Stimulated activated CD8-positive, alpha-beta memory T cell treated with anti-CD3 and anti-CD28 coated beads, Interleukin-2, amount 100 ng/mL, for 1 hour (primary cell): ENCODE measurements around the gene CCR2.
"Not testable (repeated sequence)": the region's sequence is repeated elsewhere in the genome, so short reads cannot be mapped to it uniquely, and the experiment has no call there.

Experiments
- DNase-seq, 2 donors: peaks; one replicate each; pipeline ENCODE4 v3.0.0-alpha.2; 2020; ENCODE audit warnings: low read depth in 2 of 2

Gene CCR2

GRCh38 chr3:46380471-46381221 lies 26.7 kb downstream of the CCR2 start:
- DNase-seq: no peak

GRCh38 chr3:46381625-46382024 lies 27.7 kb downstream of the CCR2 start:
- no peak for DNase-seq

GRCh38 chr3:46383211-46383950 lies 29.5 kb downstream of the CCR2 start:
- DNase-seq: no peak

- DNase-seq: no peak
Observed at GRCh38 chr3:46383951-46384330, 30.0 kb downstream of the CCR2 start.

GRCh38 chr3:46386205-46386604 lies 32.3 kb downstream of the CCR2 start:
- no peak for DNase-seq

GRCh38 chr3:46388847-46389246 lies 34.9 kb downstream of the CCR2 start:
- not testable (repeated sequence) for DNase-seq

- no peak for DNase-seq
Observed at GRCh38 chr3:46389306-46389705, 35.4 kb downstream of the CCR2 start.

GRCh38 chr3:46391526-46391925 lies 37.6 kb downstream of the CCR2 start:
- DNase-seq: not testable (repeated sequence)

GRCh38 chr3:46393011-46393410 lies 39.1 kb downstream of the CCR2 start:
- no peak for DNase-seq

GRCh38 chr3:46393554-46394434 lies 39.9 kb downstream of the CCR2 start:
- DNase-seq: no peak

GRCh38 chr3:46395210-46395661 lies 41.3 kb downstream of the CCR2 start:
- no peak for DNase-seq

GRCh38 chr3:46395766-46396530 lies 42.0 kb downstream of the CCR2 start:
- no peak for DNase-seq

- no peak for DNase-seq
Observed at GRCh38 chr3:46397111-46397510, 43.2 kb downstream of the CCR2 start.

GRCh38 chr3:46398186-46398955 lies 44.5 kb downstream of the CCR2 start:
- no peak for DNase-seq

- no peak for DNase-seq
Observed at GRCh38 chr3:46399098-46399497, 45.2 kb downstream of the CCR2 start.

GRCh38 chr3:46399557-46399956 lies 45.6 kb downstream of the CCR2 start:
- DNase-seq: no peak

- DNase-seq: no peak
Observed at GRCh38 chr3:46400000-46400734, 46.3 kb downstream of the CCR2 start.

GRCh38 chr3:46400846-46401245 lies 46.9 kb downstream of the CCR2 start:
- no peak for DNase-seq

GRCh38 chr3:46401579-46401978 lies 47.7 kb downstream of the CCR2 start:
- no peak for DNase-seq

- not testable (repeated sequence) for DNase-seq
Observed at GRCh38 chr3:46402902-46403301, 49.0 kb downstream of the CCR2 start.
